H1 (cell line): ENCODE results near the gene AGAP1. TPM values are rescaled to one million over a fixed set of nuclear protein-coding genes. Genes with fewer than 3 reads are reported as not detected.

Experiments
- CTCF ChIA-PET: fragments of 300-600 bp; sonication (Branson Sonifier 250); formaldehyde crosslinking; loops from one replicate; lab custom pipeline; 2021; ENCODE audit not compliant: partially characterized antibody; lab: Charles Lee
- POLR2A ChIA-PET: fragments of 300-600 bp; sonication (Branson Sonifier 250); formaldehyde crosslinking; loops from one replicate; lab custom pipeline; 2021; ENCODE audit warnings: inconsistent platforms; ENCODE audit not compliant: partially characterized antibody; lab: Charles Lee
- DNase-seq, 2 experiments: peaks; one replicate each; pipeline versions ENCODE4 v3.0.0 to v3.0.0-alpha.2; 2010 to 2022; ENCODE audit warnings: low spot score in 2 of 2, low read depth in 1 of 2, mixed read lengths in 1 of 2
- FAIRE-seq: peaks from 2 replicates; lab custom pipeline; 2011; peaks lifted over from hg19 to GRCh38; lab: Jason Lieb, UNC
- H2AFZ ChIP-seq: 2 replicates; pipeline ENCODE4 v1.8.1; 2012; ENCODE audit warnings: low read length, inconsistent platforms
- H2AK5ac ChIP-seq: 2 replicates; pipeline ENCODE4 v1.6.1; 2013; ENCODE audit warnings: low read depth, low read length
- H2BK120ac ChIP-seq: replicated peaks from 2 replicates; pipeline ENCODE3; 2013; ENCODE audit warnings: low read depth, low read length, inconsistent platforms
- H2BK12ac ChIP-seq: 2 replicates; pipeline ENCODE4 v1.6.1; 2013; ENCODE audit warnings: low read depth, low read length
- H2BK15ac ChIP-seq: 2 replicates; pipeline ENCODE4 v1.6.1; 2013; ENCODE audit warnings: low read length
- H2BK20ac ChIP-seq: 2 replicates; pipeline ENCODE4 v1.6.1; 2013; ENCODE audit warnings: low read length
- H2BK5ac ChIP-seq: 2 replicates; pipeline ENCODE4 v1.6.1; 2013; ENCODE audit warnings: low read depth, low read length
- H3K14ac ChIP-seq: 2 replicates; pipeline ENCODE4 v1.6.1; 2013; ENCODE audit warnings: inconsistent platforms; ENCODE audit not compliant: insufficient read length
- H3K18ac ChIP-seq: 2 replicates; pipeline ENCODE4 v1.6.1; 2013; ENCODE audit warnings: low read length; ENCODE audit errors: extremely low read depth
- H3K23ac ChIP-seq: 2 replicates; pipeline ENCODE4 v1.6.1; 2013; ENCODE audit warnings: inconsistent platforms; ENCODE audit not compliant: insufficient read length
- H3K23me2 ChIP-seq: 2 replicates; pipeline ENCODE4 v1.6.1; 2013; ENCODE audit warnings: low read depth, low read length
- H3K27ac ChIP-seq: 2 replicates; pipeline ENCODE4 v1.6.1; 2011; ENCODE audit warnings: low read depth, low read length, inconsistent platforms
- H3K27me3 ChIP-seq, 4 experiments: replicated peaks in 1 of 4; 1 replicate in 1 of 4; 2 replicates in 3 of 4; pipeline versions ENCODE4 v1.6.1 to v1.8.1; 2011 to 2013; ENCODE audit warnings: low read length in 3 of 4, mild to moderate bottlenecking in 3 of 4, inconsistent platforms in 2 of 4, mixed read lengths in 2 of 4, moderate library complexity in 1 of 4; ENCODE audit not compliant: control insufficient read depth in 3 of 4, insufficient read depth in 3 of 4; ENCODE audit errors: extremely low read depth in 1 of 4
- H3K36me3 ChIP-seq, 4 experiments: 2 replicates each; pipeline versions ENCODE4 v1.6.1 to v1.8.1; 2011 to 2013; ENCODE audit warnings: mild to moderate bottlenecking in 4 of 4, low read length in 3 of 4, moderate library complexity in 2 of 4, control low read depth in 1 of 4, inconsistent platforms in 1 of 4; ENCODE audit not compliant: insufficient read depth in 4 of 4, control insufficient read depth in 2 of 4
- H3K4ac ChIP-seq: replicated peaks from 2 replicates; pipeline ENCODE3; 2013; ENCODE audit warnings: low read length, low read depth, mixed read lengths, inconsistent platforms; ENCODE audit not compliant: insufficient read length
- H3K4me1 ChIP-seq, 4 experiments: replicated peaks in 1 of 4; 1 replicate in 1 of 4; 2 replicates in 3 of 4; pipeline versions ENCODE4 v1.6.1 to v1.8.1; 2011 to 2013; ENCODE audit warnings: low read length in 3 of 4, inconsistent platforms in 2 of 4, mixed read lengths in 1 of 4; ENCODE audit not compliant: insufficient read depth in 4 of 4, control insufficient read depth in 3 of 4
- H3K4me2 ChIP-seq, 2 experiments: 2 replicates each; pipeline versions ENCODE4 v1.6.1 to v1.8.1; 2011 to 2013; ENCODE audit warnings: low read depth in 2 of 2, low read length in 2 of 2, control low read depth in 1 of 2, inconsistent platforms in 1 of 2, mild to moderate bottlenecking in 1 of 2; ENCODE audit not compliant: insufficient read depth in 1 of 2
- H3K4me3 ChIP-seq, 4 experiments: fragments of 200-600, 300-600 bp in 1 of 4; sonication (generic), shearing (Covaris generic), sonication (Bioruptor Twin) in 1 of 4; 2 replicates each; pipeline versions ENCODE4 v1.5.1 to v1.8.1; 2011 to 2016; ENCODE audit warnings: low read length in 4 of 4, low read depth in 3 of 4, control low read depth in 2 of 4, inconsistent platforms in 2 of 4, mild to moderate bottlenecking in 2 of 4, mixed read lengths in 1 of 4, moderate library complexity in 1 of 4; ENCODE audit not compliant: insufficient read depth in 2 of 4; ENCODE audit errors: extremely low read depth in 1 of 4
- H3K56ac ChIP-seq: replicated peaks from 2 replicates; pipeline ENCODE3; 2013; ENCODE audit warnings: low read depth, mild to moderate bottlenecking, mixed read lengths, low read length, inconsistent platforms; ENCODE audit not compliant: insufficient read length
- H3K79me1 ChIP-seq: 2 replicates; pipeline ENCODE4 v1.6.1; 2013; ENCODE audit warnings: low read depth, low read length, control low read depth
- H3K79me2 ChIP-seq, 2 experiments: 2 replicates each; pipeline versions ENCODE4 v1.6.1 to v1.8.1; 2012 to 2013; ENCODE audit warnings: low read length in 2 of 2, mild to moderate bottlenecking in 2 of 2, inconsistent platforms in 1 of 2; ENCODE audit not compliant: insufficient read depth in 2 of 2, control insufficient read depth in 1 of 2
- H3K9ac ChIP-seq, 4 experiments: replicated peaks in 1 of 4; 1 replicate in 1 of 4; 2 replicates in 3 of 4; pipeline versions ENCODE4 v1.6.1 to v1.8.1; 2011 to 2013; ENCODE audit warnings: low read depth in 3 of 4, low read length in 3 of 4, control low read depth in 2 of 4, mild to moderate bottlenecking in 2 of 4, moderate library complexity in 2 of 4, inconsistent platforms in 1 of 4; ENCODE audit errors: extremely low read depth in 1 of 4
- H3K9me3 ChIP-seq, 2 experiments: 2 replicates each; pipeline versions ENCODE4 v1.6.1 to v1.8.1; 2012 to 2013; ENCODE audit warnings: mild to moderate bottlenecking in 2 of 2, moderate library complexity in 2 of 2, control low read depth in 1 of 2, inconsistent platforms in 1 of 2, low read depth in 1 of 2, low read length in 1 of 2, mixed read lengths in 1 of 2; ENCODE audit not compliant: insufficient read depth in 2 of 2
- H4K20me1 ChIP-seq, 2 experiments: replicated peaks in 1 of 2; 2 replicates each; pipeline versions ENCODE3 to v1.8.1; 2011 to 2013; ENCODE audit warnings: inconsistent platforms in 2 of 2, low read length in 2 of 2, mild to moderate bottlenecking in 1 of 2; ENCODE audit not compliant: insufficient read depth in 2 of 2, control insufficient read depth in 1 of 2
- H4K5ac ChIP-seq: 2 replicates; pipeline ENCODE4 v1.6.1; 2013; ENCODE audit warnings: low read length, low read depth, mixed read lengths, inconsistent platforms; ENCODE audit not compliant: insufficient read length
- H4K8ac ChIP-seq: 2 replicates; pipeline ENCODE4 v1.8.0; 2013; ENCODE audit warnings: mild to moderate bottlenecking, moderate library complexity, low read length, inconsistent platforms; ENCODE audit not compliant: insufficient read depth; ENCODE audit errors: extremely low read depth
- H4K91ac ChIP-seq: replicated peaks from 2 replicates; pipeline ENCODE3; 2013; ENCODE audit warnings: low read length, mixed read lengths, inconsistent platforms; ENCODE audit not compliant: insufficient read length
- ASH2L ChIP-seq: fragments of 200-600, 300-600 bp; sonication (generic); IDR thresholded peaks from one replicate; pipeline ENCODE4 v1.7.1; 2017; ENCODE audit warnings: low read length
- BRCA1 ChIP-seq: IDR thresholded peaks from 2 replicates; pipeline ENCODE4 v1.6.1; 2012; ENCODE audit warnings: low read depth, low read length, improper control_type of control experiment
- CEBPB ChIP-seq: IDR thresholded peaks from 2 replicates; pipeline ENCODE4 v1.6.1; 2012; ENCODE audit warnings: low read depth, low read length
- CHD1 ChIP-seq: IDR thresholded peaks from 2 replicates; pipeline ENCODE4 v1.6.1; 2012; ENCODE audit warnings: low read depth, low read length, improper control_type of control experiment
- CTBP2 ChIP-seq: IDR thresholded peaks from 2 replicates; pipeline ENCODE4 v1.7.0; 2011; ENCODE audit warnings: borderline replicate concordance, mild to moderate bottlenecking, moderate library complexity, mixed read lengths, low read length; ENCODE audit not compliant: insufficient read depth, insufficient read length
- JUN ChIP-seq: IDR thresholded peaks from 2 replicates; pipeline ENCODE4 v1.6.1; 2011; ENCODE audit warnings: low read depth, mild to moderate bottlenecking, improper control_type of control experiment, low read length
- KDM1A ChIP-seq: fragments of 200-600, 300-600 bp; sonication (generic); IDR thresholded peaks from 2 replicates; pipeline ENCODE4 v1.7.1; 2016; ENCODE audit warnings: mild to moderate bottlenecking, low read length, borderline replicate concordance
- KDM5A ChIP-seq: fragments of 200-600 bp; IDR thresholded peaks from 2 replicates; pipeline ENCODE4 v1.7.1; 2012; ENCODE audit warnings: mild to moderate bottlenecking, low read length, inconsistent platforms, mixed read lengths
- MAFK ChIP-seq: IDR thresholded peaks from 2 replicates; pipeline ENCODE4 v1.6.1; 2012; ENCODE audit warnings: low read depth, mild to moderate bottlenecking, improper control_type of control experiment, low read length
- RAD21 ChIP-seq, 2 experiments: IDR thresholded peaks in 1 of 2; conservative IDR thresholded peaks in 1 of 2; 2 replicates each; pipeline ENCODE4 v1.6.1; 2011; ENCODE audit warnings: low read depth in 2 of 2, low read length in 2 of 2, improper control_type of control experiment in 1 of 2, inconsistent platforms in 1 of 2, mild to moderate bottlenecking in 1 of 2, moderate library complexity in 1 of 2
- SIN3A ChIP-seq, 2 experiments: IDR thresholded peaks in 1 of 2; conservative IDR thresholded peaks in 1 of 2; 2 replicates each; pipeline ENCODE4 v1.6.1; 2011 to 2012; ENCODE audit warnings: low read length in 2 of 2, improper control_type of control experiment in 1 of 2, low read depth in 1 of 2, mild to moderate bottlenecking in 1 of 2
- SP4 ChIP-seq: IDR thresholded peaks from 2 replicates; pipeline ENCODE4 v1.6.1; 2012; ENCODE audit warnings: low read length, inconsistent platforms
- TAF1 ChIP-seq: IDR thresholded peaks from 2 replicates; pipeline ENCODE4 v1.6.1; 2011; ENCODE audit warnings: mild to moderate bottlenecking, low read depth, low read length
- TCF12 ChIP-seq: IDR thresholded peaks from 2 replicates; pipeline ENCODE4 v1.6.1; 2011; ENCODE audit warnings: low read depth, mild to moderate bottlenecking, low read length
- WGBS, 2 experiments: shearing (Covaris generic) in 1 of 2; methylation state at CpG; one replicate each; pipeline versions ENCODE4 v1.1.6 to v1.1.7; 2013 to 2015; ENCODE audit warnings: low lambda C conversion rate in 2 of 2, mixed read lengths in 2 of 2, inconsistent platforms in 1 of 2, low coverage in 1 of 2, missing lambda C conversion rate in 1 of 2; ENCODE audit not compliant: insufficient replicate concordance in 2 of 2, insufficient coverage in 1 of 2, insufficient read length in 1 of 2; ENCODE audit errors: extremely low coverage in 1 of 2, missing lambda C conversion rate in 1 of 2; 5-methylcytosine and 5-hydroxymethylcytosine counted together
- polyA plus RNA-seq, 7 experiments: library from polyadenylated mRNA; depleted of rRNA in 3 of 7; stranded (reverse) in 5 of 7; unstranded in 2 of 7; fragments of >200 nt in 5 of 7; fragments of 200-250 nt in 2 of 7; gene quantifications; 1 replicate in 5 of 7; 2 replicates in 1 of 7; 4 replicates in 1 of 7; pipeline versions ENCODE4 v1.2.1 to v1.2.3, GENCODE V29; 2011 to 2013; ENCODE audit warnings: missing spikeins in 2 of 7, mixed read lengths in 2 of 7
- total RNA-seq: library from RNA; stranded (reverse); fragmentation: NEBNext Ultra II Directional; extraction: Animal tissue kit (Norgen Biotek cat#: 25700); gene quantifications from 2 replicates; pipeline ENCODE4 v1.2.1, GENCODE V29; 2021
- TF ChIP-seq, protein P1 (sequence below): IDR thresholded peaks from 2 replicates; pipeline ENCODE4 v1.6.1; 2012; ENCODE audit warnings: inconsistent platforms

The AGAP1 gene
- total and polyA plus RNA-seq, 2 of the 8 experiments (the other 6 are each of a cell fraction or from before 2014, with no cell fraction given), result 18.1 to 39.4 TPM

GRCh38 chr2:235697041-235697440, 203.2 kb downstream of the AGAP1 start:
- ChIA-PET CTCF (no interaction called here), POLR2A (interaction anchor here (0.6 kb wide), 1 partner anchor 42 kb away, joined by 3 read pairs; no protein-coding TSS in a partner anchor)
- H2AK5ac ChIP-seq, result no peak overlapping the region
- no peak overlapping the region for H4K8ac ChIP-seq
- no peak overlapping the region for H2BK20ac ChIP-seq
- no peak overlapping the region for H3K4ac ChIP-seq
- no peak overlapping the region for H3K14ac ChIP-seq
- no peak overlapping the region for H3K18ac ChIP-seq
- FAIRE-seq (no peak), DNase-seq (no peak)
- H4K20me1 ChIP-seq, result peaks cover 13 to 15% of the 10 kb centered on the region in 2 experiments
- no peak overlapping the region for H2BK5ac ChIP-seq
- no peak overlapping the region for H2BK15ac ChIP-seq
- no peak overlapping the region for H3K56ac ChIP-seq
- no peak for TF ChIP-seq JUN
- no peak for TF ChIP-seq TAF1
- no peak for TF ChIP-seq SP4
- TF ChIP-seq ASH2L, result no peak
- TF ChIP-seq, protein P1, sequence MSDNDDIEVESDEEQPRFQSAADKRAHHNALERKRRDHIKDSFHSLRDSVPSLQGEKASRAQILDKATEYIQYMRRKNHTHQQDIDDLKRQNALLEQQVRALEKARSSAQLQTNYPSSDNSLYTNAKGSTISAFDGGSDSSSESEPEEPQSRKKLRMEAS, result no peak
- TF ChIP-seq KDM5A, result no peak
- no peak for TF ChIP-seq TCF12
- TF ChIP-seq KDM1A, result no peak
- no peak for TF ChIP-seq BRCA1
- no peak for TF ChIP-seq CHD1
- TF ChIP-seq CEBPB, result no peak
- TF ChIP-seq CTBP2, result no peak
- TF ChIP-seq SIN3A (conservative IDR thresholded peaks at IDR 0.05 in 1 of 2, IDR thresholded peaks at IDR 0.05 in 1 of 2; ENCODE audit: low read depth in 1 of 2, low read length in 2 of 2), result no peak
- no peak for TF ChIP-seq RAD21 (IDR thresholded peaks at IDR 0.05 in 1 of 2, conservative IDR thresholded peaks at IDR 0.05 in 1 of 2; ENCODE audit: low read depth in 2 of 2, low read length in 2 of 2)
- no peak for TF ChIP-seq MAFK
- H3K9me3 ChIP-seq, result peaks cover 3 to 5% of the 10 kb centered on the region in 2 experiments; a peak in 3 of 4 replicates
- H2AFZ ChIP-seq, result no peak overlapping the region
- H3K4me3 ChIP-seq, result no peak overlapping the region
- H3K27ac ChIP-seq, result no peak overlapping the region
- H4K5ac ChIP-seq, result no peak overlapping the region
- no peak overlapping the region for H3K4me2 ChIP-seq
- H3K23ac ChIP-seq, result no peak overlapping the region
- no peak overlapping the region for H2BK120ac ChIP-seq
- no peaks in the 10 kb centered on the region for H3K36me3 ChIP-seq
- 92% methylated on average over 8 of the region's 8 CpGs; no CpG with 5 or more reads in 1 of the 2 experiments for WGBS, 2 experiments
- H3K79me2 ChIP-seq, result peaks cover 0 to 87% of the 10 kb centered on the region in 2 experiments; a peak in 2 of 4 replicates
- no peaks in the 10 kb centered on the region for H3K27me3 ChIP-seq
- H3K23me2 ChIP-seq, result no peaks in the 10 kb centered on the region
- H3K4me1 ChIP-seq, result peaks cover 2 to 15% (median 7%) of the 10 kb centered on the region in 4 experiments
- no peak overlapping the region for H3K9ac ChIP-seq
- no peak overlapping the region for H2BK12ac ChIP-seq
- no peak overlapping the region for H4K91ac ChIP-seq
- peaks cover 32% of the 10 kb centered on the region for H3K79me1 ChIP-seq
